OCI-LY7 (cell line): ENCODE results near the gene PIWIL1.

Experiments
- EZH2phosphoT487 ChIP-seq: fragments of 200-600 bp; sonication (generic); IDR thresholded peaks from 2 replicates; pipeline ENCODE4 v1.6.1; 2018; ENCODE audit warnings: low read depth, borderline replicate concordance, mild to moderate bottlenecking, mixed run types, antibody characterized with exemption, low read length, moderate library complexity, mixed read lengths
- TF ChIP-seq, protein P1 (sequence below): fragments of 200-600 bp; sonication (generic); conservative IDR thresholded peaks from 2 replicates; pipeline ENCODE4 v1.5.1; 2014; ENCODE audit warnings: mild to moderate bottlenecking, antibody characterized with exemption, low read length, moderate library complexity, mixed read lengths

DNA sequence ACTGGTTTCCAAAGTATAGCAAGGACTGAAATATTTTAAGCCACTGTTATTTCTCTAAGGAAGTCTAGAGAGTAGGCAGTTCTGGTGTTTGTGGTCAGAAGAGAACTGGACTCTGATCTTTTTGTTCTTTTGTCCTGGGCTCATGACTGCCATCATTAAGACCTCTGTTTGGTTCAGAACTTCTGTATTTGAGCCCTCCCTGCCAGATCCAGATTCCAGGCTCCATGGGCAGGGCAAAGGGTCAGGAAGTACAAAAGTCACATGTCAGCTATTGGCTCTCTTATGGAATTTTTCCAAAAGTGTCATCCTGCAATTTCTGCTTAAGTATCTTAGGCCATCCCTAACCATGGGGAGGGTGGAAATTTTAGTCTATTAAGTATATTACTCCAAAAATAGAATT, 6.8 kb downstream of the PIWIL1 start:
- TF ChIP-seq, protein P1, sequence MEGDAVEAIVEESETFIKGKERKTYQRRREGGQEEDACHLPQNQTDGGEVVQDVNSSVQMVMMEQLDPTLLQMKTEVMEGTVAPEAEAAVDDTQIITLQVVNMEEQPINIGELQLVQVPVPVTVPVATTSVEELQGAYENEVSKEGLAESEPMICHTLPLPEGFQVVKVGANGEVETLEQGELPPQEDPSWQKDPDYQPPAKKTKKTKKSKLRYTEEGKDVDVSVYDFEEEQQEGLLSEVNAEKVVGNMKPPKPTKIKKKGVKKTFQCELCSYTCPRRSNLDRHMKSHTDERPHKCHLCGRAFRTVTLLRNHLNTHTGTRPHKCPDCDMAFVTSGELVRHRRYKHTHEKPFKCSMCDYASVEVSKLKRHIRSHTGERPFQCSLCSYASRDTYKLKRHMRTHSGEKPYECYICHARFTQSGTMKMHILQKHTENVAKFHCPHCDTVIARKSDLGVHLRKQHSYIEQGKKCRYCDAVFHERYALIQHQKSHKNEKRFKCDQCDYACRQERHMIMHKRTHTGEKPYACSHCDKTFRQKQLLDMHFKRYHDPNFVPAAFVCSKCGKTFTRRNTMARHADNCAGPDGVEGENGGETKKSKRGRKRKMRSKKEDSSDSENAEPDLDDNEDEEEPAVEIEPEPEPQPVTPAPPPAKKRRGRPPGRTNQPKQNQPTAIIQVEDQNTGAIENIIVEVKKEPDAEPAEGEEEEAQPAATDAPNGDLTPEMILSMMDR = no peak
- no peak for TF ChIP-seq EZH2phosphoT487
